ENCODE results near the gene SMTNL2.

The SMTNL2 gene

GRCh38 chr17:4572131-4572530 lies 12.2 kb upstream of the SMTNL2 start:
- no peak for TF ChIP-seq CTCF (IDR thresholded peaks at IDR 0.05)

- no peak for TF ChIP-seq CTCF (IDR thresholded peaks at IDR 0.05)
Observed at GRCh38 chr17:4573115-4573514, 11.2 kb upstream of the SMTNL2 start.

GRCh38 chr17:4573669-4574068 lies 10.7 kb upstream of the SMTNL2 start:
- TF ChIP-seq CTCF (IDR thresholded peaks at IDR 0.05) = no peak

- TF ChIP-seq CTCF (IDR thresholded peaks at IDR 0.05) = no peak
Observed at GRCh38 chr17:4574448-4575045, 9.8 kb upstream of the SMTNL2 start.

GRCh38 chr17:4576161-4576558 lies 8.2 kb upstream of the SMTNL2 start:
- no peak for TF ChIP-seq CTCF (IDR thresholded peaks at IDR 0.05)

- TF ChIP-seq CTCF (IDR thresholded peaks at IDR 0.05) = no peak
Observed at GRCh38 chr17:4576729-4577322, 7.5 kb upstream of the SMTNL2 start.

GRCh38 chr17:4577386-4577993 lies 6.8 kb upstream of the SMTNL2 start:
- no peak for TF ChIP-seq CTCF (IDR thresholded peaks at IDR 0.05)
